T-helper 2 cell treated with Interferon-gamma antibody and Interleukin-4, amounts not matched to agents 100 ng/mL and 5 ng/mL, for 36 hours (primary cell): ENCODE measurements around the gene XNDC1N. TPM values are rescaled to one million over a fixed set of nuclear protein-coding genes. Genes with fewer than 3 reads are reported as not detected.
"Not testable (repeated sequence)": the region's sequence is repeated elsewhere in the genome, so short reads cannot be mapped to it uniquely, and the experiment has no call there.

Experiments used
- intact Hi-C: fragments of 100-400 bp; cut with micrococcal nuclease; formaldehyde crosslinking; loops from one replicate; pipeline ENCODE4 v1.15.1; 2023
- total RNA-seq: library from RNA; stranded (reverse); gene quantifications from 2 replicates; pipeline ENCODE4 v1.2.3, GENCODE V29; 2022

XNDC1N gene
- total RNA-seq, 1 donor from 2014 or later: 19.1 TPM

DNA sequence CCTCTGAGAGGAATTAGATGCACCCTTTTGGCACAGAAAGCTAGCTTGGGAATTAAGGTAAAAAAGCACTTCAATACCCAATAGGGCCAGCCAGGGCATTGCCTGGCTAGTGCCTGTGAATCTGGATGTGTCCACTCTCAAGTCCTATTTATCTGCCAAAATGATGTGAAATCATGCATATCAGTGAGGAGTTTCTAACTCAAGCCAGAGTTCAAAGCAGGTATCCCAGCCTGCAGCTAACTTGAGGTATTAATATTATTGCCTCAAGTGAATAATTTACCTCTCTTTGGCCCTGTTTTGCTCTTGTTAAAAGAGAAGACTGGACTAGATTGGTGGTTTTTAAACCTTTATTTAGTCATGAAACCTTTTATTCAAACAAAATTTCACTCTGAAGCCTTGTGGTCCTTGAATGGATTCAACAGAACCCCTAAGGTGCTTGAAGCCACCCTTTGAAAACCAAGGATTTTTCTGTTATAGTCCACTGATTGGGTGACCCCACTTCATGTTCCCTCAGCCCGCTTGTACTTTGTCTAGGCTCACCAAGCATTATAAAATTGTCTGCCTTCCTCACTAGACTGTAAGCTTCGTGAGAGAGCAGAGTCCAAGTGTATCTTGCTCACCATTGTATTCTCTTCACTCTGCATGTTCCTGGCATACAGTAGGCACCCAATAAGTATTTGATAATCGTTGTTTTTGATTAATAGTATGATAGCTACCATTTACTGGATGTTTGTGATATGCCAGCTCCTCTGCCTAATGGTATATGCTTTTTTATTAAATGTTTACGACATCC lies 4.9 kb upstream of the XNDC1N start:
- intact Hi-C loops: no loop called here

DNA sequence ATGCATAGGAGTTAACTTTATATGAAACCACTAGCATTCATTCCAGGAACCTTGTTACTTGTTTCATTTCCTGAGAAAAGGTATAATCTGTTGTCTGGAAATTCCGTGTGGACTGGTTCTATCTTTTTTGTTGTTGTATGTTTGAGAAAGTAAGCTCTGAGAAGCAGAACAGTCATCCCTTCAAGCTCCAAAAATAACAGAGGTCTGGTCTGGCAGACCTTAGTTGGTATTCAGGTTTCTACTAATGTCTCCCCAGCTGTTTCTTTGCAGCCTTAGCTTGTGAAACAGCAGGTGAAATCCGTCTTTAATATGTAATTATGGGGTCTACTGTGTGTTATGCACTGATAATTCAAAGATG lies 2.8 kb upstream of the XNDC1N start:
- intact Hi-C loops: no loop called here

DNA sequence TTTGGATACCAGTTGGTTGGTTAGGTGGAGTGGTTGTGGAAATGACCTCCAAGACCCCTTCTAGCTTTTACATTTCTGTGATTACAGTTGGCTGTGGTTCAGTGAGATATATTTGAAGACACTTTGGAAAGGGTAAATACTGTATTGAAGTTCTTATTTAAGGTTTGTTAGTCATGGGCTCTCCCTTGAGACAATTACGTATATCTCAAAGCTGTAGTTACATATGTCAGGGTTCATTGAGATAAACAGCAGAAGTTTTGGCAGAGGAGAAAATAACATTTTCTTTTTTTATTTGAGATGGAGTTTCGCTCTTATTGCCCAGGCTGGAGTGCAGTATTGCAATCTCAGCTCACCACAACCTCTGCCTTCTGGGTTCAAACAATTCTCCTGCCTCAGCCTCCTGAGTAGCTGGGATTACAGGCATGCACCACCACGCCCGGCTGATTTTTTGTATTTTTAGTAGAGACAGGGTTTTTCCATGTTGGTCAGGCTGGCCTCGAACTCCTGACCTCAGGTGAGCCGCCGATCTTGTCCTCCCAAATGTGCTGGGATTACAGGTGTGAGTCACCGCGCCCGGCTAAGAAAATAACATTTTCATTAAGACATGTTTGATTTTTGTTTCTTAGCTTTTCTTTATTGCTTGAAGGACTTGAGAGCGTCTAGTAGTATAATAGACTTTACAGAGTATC lies 2.3 kb upstream of the XNDC1N start:
- intact Hi-C loops: no loop called here

DNA sequence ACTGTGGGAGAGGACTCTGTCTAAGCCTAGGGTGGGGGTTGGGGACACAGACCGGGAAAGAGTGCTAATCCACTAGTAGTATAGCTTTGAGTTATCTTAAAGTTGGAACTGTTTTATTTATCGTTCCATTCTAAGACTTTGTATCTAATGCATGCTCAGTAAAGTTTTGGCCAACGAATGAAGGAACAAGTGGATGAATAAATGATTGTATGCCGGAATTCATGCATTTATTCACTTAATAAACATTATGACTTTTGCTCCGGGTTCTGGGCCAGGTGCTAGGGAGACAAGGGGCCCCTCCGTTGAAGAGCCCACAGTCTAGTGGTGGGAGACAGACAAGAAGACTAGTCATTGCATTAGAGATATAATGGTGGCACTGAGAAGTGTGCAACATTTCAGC lies 1.1 kb upstream of the XNDC1N start:
- intact Hi-C loops: loop anchor here (5.0 kb wide), 2 partner anchors 113 to 1448 kb away; partner anchors contain the start of gene RELT

DNA sequence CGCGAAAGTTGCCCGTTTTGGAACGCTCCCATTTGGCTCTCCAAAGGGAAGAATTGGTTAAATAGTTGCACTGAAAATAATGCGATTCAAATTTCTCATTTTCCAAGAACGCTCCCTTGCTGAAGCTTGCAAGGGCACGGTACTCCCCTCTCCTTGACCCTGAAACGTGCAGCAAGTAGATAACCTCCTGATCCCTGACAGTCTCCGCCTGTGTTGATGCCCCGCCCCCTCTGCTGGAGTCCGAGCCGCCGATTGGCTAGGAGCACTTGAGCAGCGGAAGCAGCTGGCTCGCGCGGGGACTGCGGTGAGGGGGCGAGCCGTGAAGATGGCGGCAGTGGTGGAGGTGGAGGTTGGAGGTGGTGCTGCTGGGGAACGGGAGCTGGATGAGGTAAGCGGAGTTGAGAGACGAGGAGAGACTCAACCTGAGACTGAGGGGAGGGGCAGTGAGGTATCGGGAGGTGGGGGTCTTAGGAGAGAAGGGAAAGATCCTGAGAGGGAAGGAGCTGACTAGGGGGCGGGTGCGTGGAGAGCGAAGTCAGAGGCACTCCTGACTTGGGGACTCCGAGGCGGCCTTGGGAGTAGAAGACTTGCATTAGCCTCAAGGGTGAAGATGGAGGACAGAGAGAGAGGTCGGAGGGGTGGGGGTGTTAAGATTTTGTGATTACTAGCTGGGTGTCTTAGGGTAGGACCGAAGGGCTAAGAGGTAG lies 496 bp upstream of the XNDC1N start, which contains the start of gene RNF121:
Gene RNF121, plus strand, starts transcription at position 310 of the 707 bp plus-strand sequence. Its CDS starts 16 bp downstream, at position 326.
- intact Hi-C loops: loop anchor here (1.0 to 5.0 kb wide), 9 partner anchors 113 to 1448 kb away; partner anchors contain the start of genes ANAPC15, CLPB, LAMTOR1 and LRRC51

DNA sequence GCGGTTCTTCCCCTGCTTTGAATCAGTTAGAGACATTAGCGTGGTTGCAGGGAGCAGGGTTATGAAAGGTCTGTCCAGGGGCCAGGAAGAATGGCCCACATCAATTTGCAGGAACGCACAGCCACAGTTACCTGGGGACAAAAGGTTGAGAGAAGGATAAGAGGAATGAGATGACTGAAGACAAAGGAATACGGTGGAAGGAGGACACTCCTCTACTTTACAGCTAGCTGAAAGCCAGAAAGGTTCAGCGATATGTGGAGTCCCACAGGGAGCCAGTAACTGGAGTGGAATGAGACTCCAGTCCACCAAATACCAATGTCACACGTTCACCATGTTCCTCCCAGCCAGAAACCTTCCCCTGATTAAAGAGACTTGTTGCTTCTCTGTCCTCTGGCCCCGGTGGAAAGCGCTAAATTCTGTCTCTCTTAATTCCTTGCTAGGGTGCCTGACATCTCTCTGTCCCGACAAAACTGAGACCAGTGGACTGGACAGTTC lies 10.7 kb downstream of the XNDC1N start:
- intact Hi-C loops: no loop called here

DNA sequence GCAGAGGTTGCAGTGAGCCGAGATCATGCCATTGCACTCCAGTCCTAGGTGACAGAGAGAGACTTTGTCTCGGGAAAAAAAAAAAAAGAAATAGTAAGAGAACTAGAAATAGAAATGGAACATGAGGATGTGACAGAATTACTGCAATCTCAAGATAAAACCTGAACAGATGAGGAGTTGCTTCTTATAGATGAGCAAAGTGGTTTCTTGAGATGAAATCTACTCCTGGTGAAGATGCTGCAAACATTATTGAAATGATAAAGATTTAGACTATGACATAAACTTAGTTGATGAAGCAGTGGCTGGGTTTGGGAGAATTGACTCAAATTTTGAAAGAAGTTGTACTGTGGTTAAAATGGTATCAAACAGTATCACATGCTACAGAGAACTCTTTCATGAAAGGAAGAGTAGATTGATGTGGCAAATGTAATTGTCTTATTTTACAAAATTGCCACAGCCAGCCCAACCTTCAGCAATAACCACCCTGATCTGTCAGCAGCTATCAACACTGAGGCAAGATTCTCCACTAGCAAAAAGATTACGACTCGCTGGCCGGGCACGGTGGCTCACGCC lies 13.7 kb downstream of the XNDC1N start:
- intact Hi-C loops: no loop called here

DNA sequence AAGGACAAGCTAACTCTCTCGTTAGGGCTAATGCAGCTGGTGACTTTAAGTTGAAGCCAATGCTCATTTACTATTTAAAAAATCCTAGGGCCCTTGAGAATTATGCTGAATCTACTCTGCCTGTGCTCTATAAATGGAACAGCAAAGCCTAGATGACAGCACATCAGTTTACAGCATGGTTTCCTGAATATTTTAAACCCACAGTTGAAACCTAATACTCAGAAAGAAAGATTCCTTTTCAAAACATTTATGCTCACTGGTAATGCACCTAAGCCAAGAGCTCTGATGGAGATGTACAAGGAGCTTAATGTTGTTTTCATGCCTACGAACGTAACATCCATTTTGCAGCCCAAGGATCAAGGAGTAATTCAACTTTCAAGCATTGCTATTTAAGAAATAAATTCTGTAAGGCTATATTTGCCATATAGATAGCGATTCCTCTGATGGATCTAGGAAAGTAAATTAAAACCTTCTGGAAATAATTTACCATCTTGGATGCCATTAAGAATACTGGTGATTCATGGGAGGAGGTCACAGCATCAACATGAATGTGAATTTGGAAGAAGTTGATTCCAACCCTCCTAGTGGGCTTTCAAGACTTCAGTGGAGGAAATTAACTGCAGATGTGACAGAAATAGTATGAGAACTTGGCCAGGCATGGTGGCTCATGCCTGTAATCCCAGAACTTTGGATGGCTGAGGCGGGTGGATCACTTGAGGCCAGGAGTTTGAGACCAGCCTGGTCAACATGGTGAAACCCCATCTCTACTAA lies 14.5 kb downstream of the XNDC1N start:
- intact Hi-C loops: no loop called here

DNA sequence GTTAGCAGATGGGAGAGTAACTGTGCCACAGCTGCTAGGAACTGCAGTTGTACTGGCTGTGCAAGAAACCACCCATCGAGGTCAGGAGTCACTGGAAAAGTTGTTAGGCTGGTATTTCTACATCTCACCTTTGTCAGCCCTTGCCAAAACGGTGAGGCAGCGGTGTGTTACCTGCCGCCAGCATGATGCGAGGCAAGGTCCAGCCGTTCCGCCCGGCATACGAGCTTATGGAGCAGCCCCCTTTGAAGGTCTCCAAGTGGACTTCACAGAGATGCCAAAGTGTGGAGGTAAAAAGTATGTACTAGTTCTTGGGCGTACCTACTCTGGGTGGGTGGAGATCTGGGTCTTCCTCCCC lies 16.4 kb downstream of the XNDC1N start:
- intact Hi-C loops: not testable (repeated sequence)

DNA sequence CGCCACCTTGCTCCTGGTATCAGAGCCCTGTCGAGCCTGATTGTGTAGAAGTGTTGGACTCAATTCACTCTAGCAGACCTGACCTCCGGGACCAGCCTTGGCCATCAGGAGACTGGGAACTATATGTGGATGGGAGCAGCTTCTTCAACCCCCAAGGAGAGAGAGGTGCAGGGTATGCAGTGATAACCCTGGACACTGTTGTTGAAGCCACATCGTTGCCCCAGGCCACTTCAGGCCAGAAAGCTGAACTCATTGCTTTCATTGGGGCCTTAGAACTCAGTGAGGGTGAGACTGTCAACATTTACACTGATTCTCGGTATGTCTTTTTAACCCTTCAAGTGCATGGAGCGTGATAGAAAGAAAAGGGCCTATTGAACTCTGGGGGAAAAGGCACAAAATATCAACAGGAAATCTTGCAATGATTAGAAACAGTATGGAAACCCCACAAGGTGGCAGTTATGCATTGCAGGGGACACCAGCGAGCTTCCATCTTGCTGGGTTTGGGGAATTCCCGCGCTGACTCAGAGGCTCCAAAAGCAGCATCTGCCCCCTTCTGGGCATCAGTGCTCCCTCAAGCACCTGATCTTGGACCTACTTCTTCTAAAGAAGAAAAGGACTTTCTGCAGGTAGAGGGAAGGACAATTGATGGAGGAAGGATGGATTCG lies 16.9 kb downstream of the XNDC1N start:
- intact Hi-C loops: not testable (repeated sequence)

DNA sequence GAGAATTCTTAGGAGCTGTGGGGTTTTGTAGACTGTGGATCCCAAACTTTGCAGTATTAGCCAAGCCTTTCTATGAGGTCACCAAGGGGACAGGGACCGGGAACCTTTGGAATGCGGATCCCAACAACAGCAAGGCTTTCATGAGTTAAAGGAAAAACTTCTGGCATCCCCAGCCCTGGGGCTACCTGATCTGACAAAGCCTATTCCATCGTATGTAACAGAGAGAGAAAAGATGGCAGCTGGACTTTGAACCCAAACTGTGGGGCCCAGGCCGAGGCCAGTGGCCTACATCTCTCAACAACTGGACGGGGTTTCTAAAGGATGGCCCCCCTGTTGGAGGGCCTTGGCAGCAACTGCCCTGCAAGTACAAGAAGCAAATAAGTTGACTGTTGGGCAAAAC lies 17.6 kb downstream of the XNDC1N start:
- intact Hi-C loops: not testable (repeated sequence)

DNA sequence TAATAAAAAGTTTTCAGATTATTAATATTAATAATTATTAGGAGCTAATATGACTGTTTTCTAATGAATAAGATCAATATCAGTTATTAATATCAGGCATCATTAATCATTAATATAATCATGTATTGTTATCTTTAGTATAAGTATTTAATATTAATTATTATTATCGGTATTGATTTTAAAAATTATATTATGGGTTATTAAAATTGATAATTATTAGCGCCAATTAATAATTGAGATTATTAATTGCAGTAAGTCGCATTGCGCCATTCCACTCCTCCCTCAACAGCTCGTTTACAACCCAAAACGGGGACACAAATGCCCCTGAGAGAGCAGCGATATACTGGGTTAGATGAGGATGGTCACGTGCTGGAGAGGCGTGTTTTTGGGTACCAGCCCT lies 20.2 kb downstream of the XNDC1N start:
- intact Hi-C loops: no loop called here

DNA sequence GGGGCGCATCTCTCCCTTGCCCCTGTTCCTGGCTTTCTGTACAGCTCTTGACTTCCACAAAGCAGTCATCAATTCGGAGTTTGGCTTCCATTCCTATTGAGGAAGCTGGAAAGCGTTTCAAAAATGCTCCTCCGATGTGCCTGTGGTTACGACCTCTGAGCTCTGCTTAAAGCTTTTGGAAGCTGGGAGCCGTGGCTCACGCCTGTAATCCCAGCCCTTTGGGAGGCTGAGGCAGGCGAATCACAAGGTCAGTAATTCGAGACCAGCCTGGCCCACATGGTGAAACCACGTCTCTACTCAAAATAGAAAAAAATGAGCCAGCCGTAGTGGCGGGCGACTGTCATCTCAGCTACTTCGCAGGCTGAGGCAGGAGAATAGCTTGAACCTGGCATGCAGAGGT lies 27.3 kb downstream of the XNDC1N start:
- intact Hi-C loops: not testable (repeated sequence)

DNA sequence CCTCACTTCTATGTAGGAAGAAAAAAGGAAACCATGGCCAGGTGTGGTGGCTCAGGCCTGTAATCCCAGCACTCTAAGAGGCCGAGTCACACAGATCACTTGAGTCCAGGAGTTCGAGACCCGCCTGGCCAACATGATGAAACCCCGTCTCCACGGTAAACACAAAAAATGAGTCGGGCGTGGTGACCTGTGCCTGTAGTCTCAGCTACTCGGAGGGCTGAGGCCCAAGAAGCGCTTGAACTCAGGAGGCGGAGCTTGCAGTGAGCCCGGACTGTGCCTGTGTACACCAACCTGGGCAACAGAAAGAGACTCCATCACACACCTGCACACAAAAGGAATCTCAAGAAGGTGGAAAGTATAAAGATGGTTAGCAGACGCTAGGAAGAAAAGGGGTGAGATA lies 32.4 kb downstream of the XNDC1N start:
- intact Hi-C loops: no loop called here

DNA sequence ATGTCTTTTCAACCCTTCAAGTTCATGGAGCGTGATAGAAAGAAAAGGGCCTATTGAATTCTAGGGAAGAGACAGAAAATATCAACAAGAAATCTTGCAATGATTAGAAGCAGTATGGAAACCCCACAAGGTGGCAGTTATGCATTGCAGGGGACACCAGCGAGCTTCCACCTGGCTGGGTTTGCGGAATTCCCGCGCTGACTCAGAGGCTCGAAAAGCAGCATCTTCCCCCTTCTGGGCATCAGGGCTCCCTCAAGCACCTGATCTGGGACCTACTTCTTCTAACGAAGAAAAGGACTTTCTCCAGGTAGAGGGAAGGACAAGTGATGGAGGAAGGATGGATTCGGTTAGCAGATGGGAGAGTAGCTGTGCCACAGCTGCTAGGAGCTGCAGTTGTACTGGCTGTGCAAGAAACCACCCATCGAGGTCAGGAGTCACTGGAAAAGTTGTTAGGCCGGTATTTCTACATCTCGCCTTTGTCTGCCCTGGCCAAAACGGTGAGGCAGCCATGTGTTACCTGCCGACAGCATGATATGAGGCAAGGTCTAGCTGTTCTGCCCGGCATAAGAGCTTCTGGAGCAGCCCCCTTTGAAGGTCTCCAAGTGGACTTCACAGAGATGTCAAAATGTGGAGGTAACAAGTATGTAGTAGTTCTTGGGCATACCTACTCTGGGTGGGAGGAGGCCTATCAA lies 39.1 kb downstream of the XNDC1N start:
- intact Hi-C loops: not testable (repeated sequence)

DNA sequence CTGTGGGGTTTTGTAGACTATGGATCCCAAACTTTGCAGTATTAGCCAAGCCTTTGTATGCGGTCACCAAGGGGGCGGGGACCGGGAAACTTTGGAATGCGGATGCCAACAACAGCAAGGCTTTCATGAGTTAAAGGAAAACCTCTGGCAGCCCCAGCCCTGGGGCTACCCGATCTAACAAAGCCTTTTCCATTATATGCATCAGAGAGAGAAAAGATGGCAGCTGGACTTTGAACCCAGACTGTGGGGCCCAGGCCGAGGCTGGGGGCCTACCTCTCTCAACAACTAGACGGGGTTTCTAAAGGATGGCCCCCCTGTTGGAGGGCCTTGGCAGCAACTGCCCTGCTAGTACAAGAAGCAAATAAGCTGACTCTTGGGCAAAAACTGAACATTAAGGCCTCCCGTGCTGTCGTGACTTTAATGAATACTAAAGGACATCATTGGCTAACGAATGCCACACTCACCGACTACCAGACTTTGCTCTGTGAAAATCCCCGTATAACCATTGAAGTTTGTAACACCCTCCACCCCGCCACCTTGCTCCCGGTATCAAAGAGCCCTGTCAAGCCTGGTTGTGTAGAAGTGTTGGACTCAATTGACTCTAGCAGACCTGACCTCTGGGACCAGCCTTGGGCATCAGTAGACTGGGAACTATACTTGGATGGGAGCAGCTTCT lies 39.9 kb downstream of the XNDC1N start:
- intact Hi-C loops: not testable (repeated sequence)

DNA sequence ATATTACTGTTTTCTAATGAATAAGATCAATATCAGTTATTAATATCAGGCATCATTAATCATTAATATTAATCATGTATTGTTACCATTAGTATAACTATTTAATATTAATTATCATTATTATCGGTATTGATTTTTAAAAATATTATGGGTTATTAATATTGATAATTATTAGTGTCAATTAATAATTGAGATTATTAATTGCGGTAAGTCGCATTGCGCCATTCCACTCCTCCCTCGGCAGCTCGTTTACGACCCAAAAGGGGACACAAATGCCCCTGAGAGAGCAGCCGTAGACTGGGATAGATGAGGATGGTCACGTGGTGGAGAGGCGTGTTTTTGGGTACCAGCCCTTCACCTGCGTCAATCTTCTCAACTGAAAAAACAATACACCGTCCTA lies 42.6 kb downstream of the XNDC1N start:
- intact Hi-C loops: not testable (repeated sequence)
